ENCODE data around the gene CLIC5. TPM values are rescaled to one million over a fixed set of nuclear protein-coding genes. Genes with fewer than 3 reads are reported as not detected.

Gene CLIC5
- total and polyA plus RNA-seq, 2 donors (not counting 1 experiment from before 2014, with no cell fraction given): 0.96 to 0.97 TPM

GRCh38 chr6:45997875-45998506 lies 17.7 kb downstream of the CLIC5 start:
- no peaks in the 10 kb centered on the region for H3K79me2 ChIP-seq (ENCODE audit: control insufficient read depth, insufficient read depth, low read length)
- H3K4me3 Mint-ChIP-seq: no peak overlapping the region
- no peaks in the 10 kb centered on the region for H3K4me1 ChIP-seq (ENCODE audit: control insufficient read depth in 2 of 2, insufficient read depth in 2 of 2, low read length in 2 of 2)
- H3K9me3 ChIP-seq (ENCODE audit: control extremely low read depth in 1 of 3, control insufficient read depth in 2 of 3, insufficient read depth in 1 of 3, low read length in 2 of 3): no peaks in the 10 kb centered on the region
- H3K4me1 Mint-ChIP-seq: no peaks in the 10 kb centered on the region
- DNase-seq: no peak
- no peak overlapping the region for H3K9ac ChIP-seq (ENCODE audit: low read length)
- no peak overlapping the region for H3K27ac ChIP-seq (ENCODE audit: low read length in 2 of 2)
- no peak for TF ChIP-seq EZH2 (IDR thresholded peaks at IDR 0.05; ENCODE audit: borderline replicate concordance, insufficient read depth, low read depth, low read length, poor library complexity, severe bottlenecking)
- no peak for TF ChIP-seq CTCF (IDR thresholded peaks at IDR 0.05)
- peaks cover 3% of the 10 kb centered on the region for H3K27me3 Mint-ChIP-seq
- H3K9me3 Mint-ChIP-seq (ENCODE audit: insufficient read depth): no peaks in the 10 kb centered on the region
- intact Hi-C loops (cut with micrococcal nuclease): no loop called here
- no peak overlapping the region for H2AFZ ChIP-seq (ENCODE audit: insufficient read depth, low read depth, low read length, poor library complexity, severe bottlenecking)
- no peak overlapping the region for H3K27ac Mint-ChIP-seq
- no peak overlapping the region for H3K4me2 ChIP-seq (replicated peaks; ENCODE audit: low read depth, low read length, poor library complexity, severe bottlenecking)
- WGBS (ENCODE audit: insufficient coverage): 85% methylated on average over 2 of the region's 5 CpGs
- no peaks in the 10 kb centered on the region for H3K27me3 ChIP-seq (replicated peaks in 1 of 4; ENCODE audit: control extremely low read depth in 1 of 4, control insufficient read depth in 3 of 4, insufficient read depth in 4 of 4, low read length in 3 of 4)
- POLR2A ChIA-PET: no interaction called here
- H4K20me1 ChIP-seq (ENCODE audit: control insufficient read depth, insufficient read depth, low read length, poor library complexity, severe bottlenecking): no peaks in the 10 kb centered on the region
- CTCF ChIA-PET: no interaction called here
- ATAC-seq (ENCODE audit: low read depth): no peak
- H3K36me3 ChIP-seq (replicated peaks in 1 of 2; ENCODE audit: control extremely low read depth in 1 of 2, control insufficient read depth in 1 of 2, extremely low read depth in 1 of 2, insufficient read depth in 2 of 2, low read length in 1 of 2): no peaks in the 10 kb centered on the region
- no peak overlapping the region for H3K4me3 ChIP-seq (ENCODE audit: control extremely low read depth in 1 of 5, extremely low read depth in 1 of 5, insufficient read depth in 1 of 5, low read depth in 2 of 5, low read length in 4 of 5)

- intact Hi-C loops (cut with micrococcal nuclease): no loop called here
- H3K4me3 ChIP-seq (ENCODE audit: control extremely low read depth in 1 of 5, extremely low read depth in 1 of 5, insufficient read depth in 1 of 5, low read depth in 2 of 5, low read length in 4 of 5): no peak overlapping the region
- POLR2A ChIA-PET: no interaction called here
- H3K27ac ChIP-seq (ENCODE audit: low read length in 2 of 2): no peak overlapping the region
- Mint-ChIP-seq H3K4me1 (no peaks in the 10 kb centered on the region), H3K4me3 (no peak overlapping the region), H3K27ac (no peak overlapping the region), H3K27me3 (no peaks in the 10 kb centered on the region), H3K9me3 (ENCODE audit: insufficient read depth) (no peaks in the 10 kb centered on the region)
- H4K20me1 ChIP-seq (ENCODE audit: control insufficient read depth, insufficient read depth, low read length, poor library complexity, severe bottlenecking): no peaks in the 10 kb centered on the region
- no CpG with 5 or more reads among the region's 1 CpG for WGBS (ENCODE audit: insufficient coverage)
- no peaks in the 10 kb centered on the region for H3K4me1 ChIP-seq (ENCODE audit: control insufficient read depth in 2 of 2, insufficient read depth in 2 of 2, low read length in 2 of 2)
- H3K9me3 ChIP-seq (ENCODE audit: control extremely low read depth in 1 of 3, control insufficient read depth in 2 of 3, insufficient read depth in 1 of 3, low read length in 2 of 3): no peaks in the 10 kb centered on the region
- no peak for TF ChIP-seq EZH2 (IDR thresholded peaks at IDR 0.05; ENCODE audit: borderline replicate concordance, insufficient read depth, low read depth, low read length, poor library complexity, severe bottlenecking)
- TF ChIP-seq CTCF (IDR thresholded peaks at IDR 0.05): peak; percentile 24
- H3K79me2 ChIP-seq (ENCODE audit: control insufficient read depth, insufficient read depth, low read length): no peaks in the 10 kb centered on the region
- CTCF ChIA-PET: interaction anchor here (1.0 kb wide), 1 partner anchor 23 kb away, joined by 3 read pairs; no protein-coding TSS in a partner anchor
- DNase-seq (no peak), ATAC-seq (ENCODE audit: low read depth) (no peak)
- H2AFZ ChIP-seq (ENCODE audit: insufficient read depth, low read depth, low read length, poor library complexity, severe bottlenecking): no peak overlapping the region
- no peaks in the 10 kb centered on the region for H3K36me3 ChIP-seq (replicated peaks in 1 of 2; ENCODE audit: control extremely low read depth in 1 of 2, control insufficient read depth in 1 of 2, extremely low read depth in 1 of 2, insufficient read depth in 2 of 2, low read length in 1 of 2)
- H3K4me2 ChIP-seq (replicated peaks; ENCODE audit: low read depth, low read length, poor library complexity, severe bottlenecking): no peak overlapping the region
- no peak overlapping the region for H3K9ac ChIP-seq (ENCODE audit: low read length)
- no peaks in the 10 kb centered on the region for H3K27me3 ChIP-seq (replicated peaks in 1 of 4; ENCODE audit: control extremely low read depth in 1 of 4, control insufficient read depth in 3 of 4, insufficient read depth in 4 of 4, low read length in 3 of 4)
Measured at GRCh38 chr6:45991189-45991588, 24.5 kb downstream of the CLIC5 start.

Data from B cell (primary cell).